Activated naive CD4-positive, alpha-beta T cell treated with anti-CD3 and anti-CD28 coated beads for 36 hours (primary cell): ENCODE results near the gene HGS. TPM values are rescaled to one million over a fixed set of nuclear protein-coding genes. Genes with fewer than 3 reads are reported as not detected.
A peak's percentile ranks its signal among the peaks of the same experiment; 100 is the strongest.

Experiments used
- CTCF ChIA-PET: fragments of 350-600 bp; sonication (Branson Sonifier 250); formaldehyde crosslinking; loops from one replicate; lab custom pipeline; 2021; ENCODE audit warnings: antibody characterized with exemption; lab: Charles Lee
- DNase-seq: peaks from one replicate; pipeline ENCODE4 v3.0.0-alpha.2; 2020
- H3K27ac Mint-ChIP-seq: one replicate; pipeline ENCODE4 v1.8.0; 2021; ENCODE audit warnings: mild to moderate bottlenecking, mixed read lengths
- H3K27me3 Mint-ChIP-seq: one replicate; pipeline ENCODE4 v1.8.0; 2021; ENCODE audit warnings: low read depth, mixed read lengths
- H3K36me3 Mint-ChIP-seq: one replicate; pipeline ENCODE4 v1.8.0; 2021; ENCODE audit warnings: low read depth, mixed read lengths
- H3K4me1 Mint-ChIP-seq: one replicate; pipeline ENCODE4 v1.8.0; 2021; ENCODE audit warnings: low read depth, mixed read lengths
- H3K4me3 Mint-ChIP-seq: one replicate; pipeline ENCODE4 v1.8.0; 2021; ENCODE audit warnings: mild to moderate bottlenecking, moderate library complexity, mixed read lengths
- H3K9me3 Mint-ChIP-seq: one replicate; pipeline ENCODE4 v1.8.0; 2021; ENCODE audit warnings: mixed read lengths
- intact Hi-C: fragments of 100-400 bp; cut with micrococcal nuclease; formaldehyde crosslinking; loops from one replicate; pipeline ENCODE4 v1.15.1; 2023
- total RNA-seq, 2 experiments: library from RNA; stranded (reverse); gene quantifications; one replicate each; pipeline ENCODE4 v1.2.3, GENCODE V29; 2021

Gene HGS
- total RNA-seq, 2 experiments from 2014 or later = 87.1 to 109 TPM

- H3K36me3 Mint-ChIP-seq = no peaks in the 10 kb centered on the region
- H3K4me3 Mint-ChIP-seq = no peak overlapping the region
- no peaks in the 10 kb centered on the region for H3K4me1 Mint-ChIP-seq
- no peak overlapping the region for H3K27ac Mint-ChIP-seq
- CTCF ChIA-PET = interaction anchor here (0.5 kb wide), 1 partner anchor 83 kb away, joined by 3 read pairs; no protein-coding TSS in a partner anchor
- DNase-seq = no peak
- H3K9me3 Mint-ChIP-seq = no peaks in the 10 kb centered on the region
- intact Hi-C loops = no loop called here
- peaks cover 23% of the 10 kb centered on the region for H3K27me3 Mint-ChIP-seq
Measured at GRCh38 chr17:81646869-81647600, 36.8 kb upstream of the HGS start.

- H3K27ac Mint-ChIP-seq = no peak overlapping the region
- peaks cover 23% of the 10 kb centered on the region for H3K27me3 Mint-ChIP-seq
- H3K9me3 Mint-ChIP-seq = no peaks in the 10 kb centered on the region
- H3K4me1 Mint-ChIP-seq = no peaks in the 10 kb centered on the region
- DNase-seq = no peak
- CTCF ChIA-PET = interaction anchor here (0.5 kb wide), 1 partner anchor 82 kb away, joined by 3 read pairs; no protein-coding TSS in a partner anchor
- intact Hi-C loops = no loop called here
- no peaks in the 10 kb centered on the region for H3K36me3 Mint-ChIP-seq
- no peak overlapping the region for H3K4me3 Mint-ChIP-seq
Measured at GRCh38 chr17:81647640-81648012, 36.2 kb upstream of the HGS start.

GRCh38 chr17:81648013-81648706 lies 35.7 kb upstream of the HGS start:
- Mint-ChIP-seq H3K36me3 (no peaks in the 10 kb centered on the region), H3K4me1 (peaks cover 2% of the 10 kb centered on the region), H3K27me3 (peaks cover 23% of the 10 kb centered on the region), H3K27ac (no peak overlapping the region), H3K4me3 (no peak overlapping the region), H3K9me3 (no peaks in the 10 kb centered on the region)
- intact Hi-C loops = no loop called here
- DNase-seq = no peak
- CTCF ChIA-PET = interaction anchor here (0.5 kb wide), 1 partner anchor 82 kb away, joined by 3 read pairs; no protein-coding TSS in a partner anchor

- Mint-ChIP-seq H3K4me1 (peaks cover 7% of the 10 kb centered on the region), H3K9me3 (no peaks in the 10 kb centered on the region), H3K36me3 (no peaks in the 10 kb centered on the region), H3K27me3 (peaks cover 26% of the 10 kb centered on the region), H3K4me3 (no peak overlapping the region), H3K27ac (no peak overlapping the region)
- intact Hi-C loops = no loop called here
- no peak for DNase-seq
- CTCF ChIA-PET = no interaction called here
Measured at GRCh38 chr17:81648707-81649085, 35.1 kb upstream of the HGS start.

- CTCF ChIA-PET = interaction anchor here (0.8 kb wide), 1 partner anchor 15 kb away, joined by 3 read pairs; no protein-coding TSS in a partner anchor
Measured at GRCh38 chr17:81650951-81651350, 32.9 kb upstream of the HGS start.

GRCh38 chr17:81651692-81652091 lies 32.1 kb upstream of the HGS start:
- intact Hi-C loops = no loop called here
- Mint-ChIP-seq H3K36me3 (no peaks in the 10 kb centered on the region), H3K27ac (no peak overlapping the region), H3K4me1 (peaks cover 7% of the 10 kb centered on the region), H3K9me3 (no peaks in the 10 kb centered on the region), H3K27me3 (peaks cover 26% of the 10 kb centered on the region), H3K4me3 (no peak overlapping the region)
- CTCF ChIA-PET = no interaction called here
- no peak for DNase-seq

More at GRCh38 chr17:81650951-81651350, 32.9 kb upstream of the HGS start:
- intact Hi-C loops = no loop called here
- H3K27ac Mint-ChIP-seq = no peak overlapping the region
- no peak overlapping the region for H3K4me3 Mint-ChIP-seq
- no peak for DNase-seq
- H3K4me1 Mint-ChIP-seq = peaks cover 7% of the 10 kb centered on the region
- no peaks in the 10 kb centered on the region for H3K36me3 Mint-ChIP-seq
- peaks cover 26% of the 10 kb centered on the region for H3K27me3 Mint-ChIP-seq
- no peaks in the 10 kb centered on the region for H3K9me3 Mint-ChIP-seq

GRCh38 chr17:81652906-81653771 lies 30.7 kb upstream of the HGS start:
- H3K4me1 Mint-ChIP-seq = peaks cover 7% of the 10 kb centered on the region
- intact Hi-C loops = no loop called here
- H3K27ac Mint-ChIP-seq = no peak overlapping the region
- DNase-seq = peak; percentile 26
- H3K36me3 Mint-ChIP-seq = no peaks in the 10 kb centered on the region
- CTCF ChIA-PET = no interaction called here
- peaks cover 19% of the 10 kb centered on the region for H3K27me3 Mint-ChIP-seq
- no peaks in the 10 kb centered on the region for H3K9me3 Mint-ChIP-seq
- H3K4me3 Mint-ChIP-seq = peak overlapping the region; percentile 58

GRCh38 chr17:81655378-81656117 lies 28.3 kb upstream of the HGS start:
- H3K27ac Mint-ChIP-seq = no peak overlapping the region
- CTCF ChIA-PET = no interaction called here
- no peaks in the 10 kb centered on the region for H3K36me3 Mint-ChIP-seq
- H3K4me3 Mint-ChIP-seq = no peak overlapping the region
- H3K27me3 Mint-ChIP-seq = peaks cover 8% of the 10 kb centered on the region
- peaks cover 7% of the 10 kb centered on the region for H3K4me1 Mint-ChIP-seq
- no peak for DNase-seq
- H3K9me3 Mint-ChIP-seq = no peaks in the 10 kb centered on the region
- intact Hi-C loops = no loop called here

GRCh38 chr17:81656118-81656743 lies 27.6 kb upstream of the HGS start, which contains the start of gene PDE6G:
Gene PDE6G (minus strand): TSS chr17:81656542. CDS start chr17:81653305, 3,237 bp downstream.
- intact Hi-C loops = no loop called here
- CTCF ChIA-PET = interaction anchor here (0.6 kb wide), 1 partner anchor 58 kb away, joined by 3 read pairs; no protein-coding TSS in a partner anchor
- Mint-ChIP-seq H3K36me3 (no peaks in the 10 kb centered on the region), H3K4me3 (no peak within 1 kb of the TSS), H3K27me3 (peaks cover 8% of the 10 kb centered on the region), H3K4me1 (peaks cover 7% of the 10 kb centered on the region), H3K27ac (no peak within 1 kb of the TSS), H3K9me3 (no peaks in the 10 kb centered on the region)
- DNase-seq = no peak

- H3K4me3 Mint-ChIP-seq = no peak overlapping the region
- H3K27ac Mint-ChIP-seq = no peak overlapping the region
- H3K27me3 Mint-ChIP-seq = peaks cover 4% of the 10 kb centered on the region
- H3K9me3 Mint-ChIP-seq = no peaks in the 10 kb centered on the region
- H3K4me1 Mint-ChIP-seq = peaks cover 7% of the 10 kb centered on the region
- intact Hi-C loops = no loop called here
- CTCF ChIA-PET = interaction anchor here (0.6 kb wide), 1 partner anchor 59 kb away, joined by 3 read pairs; no protein-coding TSS in a partner anchor
- DNase-seq = no peak
- H3K36me3 Mint-ChIP-seq = no peaks in the 10 kb centered on the region
Measured at GRCh38 chr17:81656835-81657234, 27.0 kb upstream of the HGS start.

GRCh38 chr17:81659038-81659437 lies 24.8 kb upstream of the HGS start:
- H3K27me3 Mint-ChIP-seq = no peaks in the 10 kb centered on the region
- no peak for DNase-seq
- peaks cover under 1% of the 10 kb centered on the region for H3K36me3 Mint-ChIP-seq
- H3K4me1 Mint-ChIP-seq = peaks cover 14% of the 10 kb centered on the region
- CTCF ChIA-PET = interaction anchor here (0.6 kb wide), 1 partner anchor 214 kb away, joined by 3 read pairs; no protein-coding TSS in a partner anchor
- intact Hi-C loops = no loop called here
- H3K27ac Mint-ChIP-seq = no peak overlapping the region
- no peak overlapping the region for H3K4me3 Mint-ChIP-seq
- no peaks in the 10 kb centered on the region for H3K9me3 Mint-ChIP-seq
